Lung (tissue), 12 donors: ENCODE measurements around the gene CCR5. TPM values are rescaled to one million over a fixed set of nuclear protein-coding genes. Genes with fewer than 3 reads are reported as not detected.

Source experiments
- ATAC-seq: fragments of 200-7000 bp; cut with Tn5 transposase; one replicate; pipeline ENCODE4 v1.9.1; 2020; ENCODE audit warnings: moderate number of reproducible peaks; ENCODE audit not compliant: insufficient read depth, low FRiP score
- DNase-seq, 3 donors: peaks; one replicate each; pipeline ENCODE4 v3.0.0-alpha.2; 2013 to 2017
- H3K27ac ChIP-seq, 2 donors: one replicate each; pipeline ENCODE4 v1.5.1; 2013; ENCODE audit warnings: mild to moderate bottlenecking in 2 of 2, moderate library complexity in 2 of 2, control low read depth in 1 of 2, inconsistent platforms in 1 of 2, low read depth in 1 of 2, low read length in 1 of 2
- H3K27me3 ChIP-seq, 3 donors: one replicate each; pipeline ENCODE4 v1.5.1; 2013; ENCODE audit warnings: low read length in 2 of 3; ENCODE audit not compliant: control insufficient read depth in 3 of 3, insufficient read depth in 3 of 3
- H3K36me3 ChIP-seq, 4 donors: one replicate each; pipeline ENCODE4 v1.5.1; 2013; ENCODE audit warnings: low read length in 4 of 4, mild to moderate bottlenecking in 1 of 4, moderate library complexity in 1 of 4; ENCODE audit not compliant: control insufficient read depth in 4 of 4, insufficient read depth in 4 of 4
- H3K4me1 ChIP-seq, 5 donors: one replicate each; pipeline ENCODE4 v1.5.1; 2013; ENCODE audit warnings: low read length in 5 of 5, mild to moderate bottlenecking in 2 of 5, moderate library complexity in 1 of 5; ENCODE audit not compliant: control insufficient read depth in 5 of 5, insufficient read depth in 5 of 5
- H3K4me3 ChIP-seq: one replicate; pipeline ENCODE4 v1.5.1; 2013; ENCODE audit warnings: mild to moderate bottlenecking, control low read depth, moderate library complexity
- H3K9ac ChIP-seq, 2 donors: one replicate each; pipeline ENCODE4 v1.5.1; 2013; ENCODE audit warnings: low read length in 2 of 2, control low read depth in 1 of 2; ENCODE audit not compliant: insufficient read depth in 1 of 2
- H3K9me3 ChIP-seq, 4 donors: one replicate each; pipeline ENCODE4 v1.5.1; 2013; ENCODE audit warnings: low read length in 3 of 4, mild to moderate bottlenecking in 1 of 4, moderate library complexity in 1 of 4; ENCODE audit not compliant: control insufficient read depth in 4 of 4, insufficient read depth in 3 of 4
- WGBS, 2 donors: extraction: QIAGEN DNeasy Blood & Tissue Kit; methylation state at CpG; one replicate each; pipeline ENCODE4 v1.1.7; 2013; 5-methylcytosine and 5-hydroxymethylcytosine counted together
- polyA plus RNA-seq, 2 donors: library from polyadenylated mRNA; stranded (reverse); fragments of 200-250 nt; gene quantifications; one replicate each; pipeline ENCODE4 v1.2.1, GENCODE V29; 2013
- total RNA-seq, 2 donors: library from RNA; depleted of rRNA in 1 of 2; stranded (reverse); fragments of >200 nt in 1 of 2; gene quantifications; one replicate each; pipeline ENCODE4 v1.2.1, GENCODE V29; 2014 to 2021
- TF ChIP-seq, protein P1 (sequence below): IDR thresholded peaks from 2 replicates; pipeline ENCODE4 v1.5.1; 2012; ENCODE audit warnings: mild to moderate bottlenecking; ENCODE audit errors: control extremely low read depth, extremely low read depth
- donor health status: control.
- donor health status: control.
- donor health status: Bipolar disorder and iron deficiency.
- donor health status: healthy.
- donor health status: DM: yes; HTN: yes; CAD: no.

CCR5 gene
- total and polyA plus RNA-seq, 4 donors, result 2.2 to 16.6 (median 3.6) TPM

DNA sequence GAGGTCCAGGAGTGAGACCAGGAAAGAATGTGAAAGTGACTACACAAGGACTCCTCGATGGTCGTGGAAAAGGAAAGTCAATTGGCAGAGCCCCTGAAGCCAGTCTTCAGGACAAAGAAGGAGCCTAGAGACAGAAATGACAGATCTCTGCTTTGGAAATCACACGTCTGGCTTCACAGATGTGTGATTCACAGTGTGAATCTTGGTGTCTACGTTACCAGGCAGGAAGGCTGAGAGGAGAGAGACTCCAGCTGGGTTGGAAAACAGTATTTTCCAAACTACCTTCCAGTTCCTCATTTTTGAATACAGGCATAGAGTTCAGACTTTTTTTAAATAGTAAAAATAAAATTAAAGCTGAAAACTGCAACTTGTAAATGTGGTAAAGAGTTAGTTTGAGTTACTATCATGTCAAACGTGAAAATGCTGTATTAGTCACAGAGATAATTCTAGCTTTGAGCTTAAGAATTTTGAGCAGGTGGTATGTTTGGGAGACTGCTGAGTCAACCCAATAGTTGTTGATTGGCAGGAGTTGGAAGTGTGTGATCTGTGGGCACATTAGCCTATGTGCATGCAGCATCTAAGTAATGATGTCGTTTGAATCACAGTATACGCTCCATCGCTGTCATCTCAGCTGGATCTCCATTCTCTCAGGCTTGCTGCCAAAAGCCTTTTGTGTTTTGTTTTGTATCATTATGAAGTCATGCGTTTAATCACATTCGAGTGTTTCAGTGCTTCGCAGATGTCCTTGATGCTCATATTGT lies 10.8 kb upstream of the CCR5 start:
- H3K4me1 ChIP-seq, result peaks cover 0 to 11% (median 5%) of the 10 kb centered on the region in 5 donors
- TF ChIP-seq, protein P1, sequence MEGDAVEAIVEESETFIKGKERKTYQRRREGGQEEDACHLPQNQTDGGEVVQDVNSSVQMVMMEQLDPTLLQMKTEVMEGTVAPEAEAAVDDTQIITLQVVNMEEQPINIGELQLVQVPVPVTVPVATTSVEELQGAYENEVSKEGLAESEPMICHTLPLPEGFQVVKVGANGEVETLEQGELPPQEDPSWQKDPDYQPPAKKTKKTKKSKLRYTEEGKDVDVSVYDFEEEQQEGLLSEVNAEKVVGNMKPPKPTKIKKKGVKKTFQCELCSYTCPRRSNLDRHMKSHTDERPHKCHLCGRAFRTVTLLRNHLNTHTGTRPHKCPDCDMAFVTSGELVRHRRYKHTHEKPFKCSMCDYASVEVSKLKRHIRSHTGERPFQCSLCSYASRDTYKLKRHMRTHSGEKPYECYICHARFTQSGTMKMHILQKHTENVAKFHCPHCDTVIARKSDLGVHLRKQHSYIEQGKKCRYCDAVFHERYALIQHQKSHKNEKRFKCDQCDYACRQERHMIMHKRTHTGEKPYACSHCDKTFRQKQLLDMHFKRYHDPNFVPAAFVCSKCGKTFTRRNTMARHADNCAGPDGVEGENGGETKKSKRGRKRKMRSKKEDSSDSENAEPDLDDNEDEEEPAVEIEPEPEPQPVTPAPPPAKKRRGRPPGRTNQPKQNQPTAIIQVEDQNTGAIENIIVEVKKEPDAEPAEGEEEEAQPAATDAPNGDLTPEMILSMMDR, result no peak
- H3K27me3 ChIP-seq, result peaks cover 0 to 5% (median 2%) of the 10 kb centered on the region in 3 donors
- DNase-seq (peak; percentile 39 to 78 (median 71)), ATAC-seq (no peak)
- H3K9me3 ChIP-seq, result no peaks in the 10 kb centered on the region
- H3K4me3 ChIP-seq, result no peak overlapping the region
- H3K27ac ChIP-seq, result no peak overlapping the region
- no peaks in the 10 kb centered on the region for H3K36me3 ChIP-seq
- 36 to 58% methylated on average over 11 of the region's 11 CpGs for WGBS, 2 donors
- peak overlapping the region in 1 of 2 donors; percentile 26 for H3K9ac ChIP-seq

DNA sequence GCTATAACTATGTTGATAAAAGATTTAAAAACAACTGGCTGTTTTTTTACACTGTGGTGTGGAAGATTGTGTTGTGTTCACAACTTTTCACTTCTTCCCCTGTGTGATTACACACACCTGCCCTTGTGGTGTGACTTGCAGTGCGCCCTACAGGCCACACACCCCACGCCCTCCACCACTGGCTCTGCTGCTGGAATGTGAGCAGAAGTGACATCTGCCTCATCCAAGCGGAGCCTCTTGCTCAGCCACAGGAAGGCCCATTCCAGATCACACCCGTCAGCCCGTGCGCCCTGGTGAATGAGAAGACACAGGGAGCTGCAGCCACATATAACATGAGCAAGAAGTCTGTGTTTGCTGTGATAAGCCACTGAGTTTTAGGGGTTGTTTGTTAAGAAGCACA lies 9.8 kb upstream of the CCR5 start:
- DNase-seq (no peak), ATAC-seq (no peak)
- no peak overlapping the region for H3K4me3 ChIP-seq
- no peak overlapping the region for H3K9ac ChIP-seq
- H3K27me3 ChIP-seq, result peaks cover 0 to 2% (median 0%) of the 10 kb centered on the region in 3 donors
- TF ChIP-seq, protein P1, result no peak
- no peaks in the 10 kb centered on the region for H3K36me3 ChIP-seq
- H3K9me3 ChIP-seq, result no peaks in the 10 kb centered on the region
- 50 to 67% methylated on average over 6 of the region's 6 CpGs for WGBS, 2 donors
- no peak overlapping the region for H3K27ac ChIP-seq
- peaks cover 0 to 11% (median 5%) of the 10 kb centered on the region in 5 donors for H3K4me1 ChIP-seq

DNA sequence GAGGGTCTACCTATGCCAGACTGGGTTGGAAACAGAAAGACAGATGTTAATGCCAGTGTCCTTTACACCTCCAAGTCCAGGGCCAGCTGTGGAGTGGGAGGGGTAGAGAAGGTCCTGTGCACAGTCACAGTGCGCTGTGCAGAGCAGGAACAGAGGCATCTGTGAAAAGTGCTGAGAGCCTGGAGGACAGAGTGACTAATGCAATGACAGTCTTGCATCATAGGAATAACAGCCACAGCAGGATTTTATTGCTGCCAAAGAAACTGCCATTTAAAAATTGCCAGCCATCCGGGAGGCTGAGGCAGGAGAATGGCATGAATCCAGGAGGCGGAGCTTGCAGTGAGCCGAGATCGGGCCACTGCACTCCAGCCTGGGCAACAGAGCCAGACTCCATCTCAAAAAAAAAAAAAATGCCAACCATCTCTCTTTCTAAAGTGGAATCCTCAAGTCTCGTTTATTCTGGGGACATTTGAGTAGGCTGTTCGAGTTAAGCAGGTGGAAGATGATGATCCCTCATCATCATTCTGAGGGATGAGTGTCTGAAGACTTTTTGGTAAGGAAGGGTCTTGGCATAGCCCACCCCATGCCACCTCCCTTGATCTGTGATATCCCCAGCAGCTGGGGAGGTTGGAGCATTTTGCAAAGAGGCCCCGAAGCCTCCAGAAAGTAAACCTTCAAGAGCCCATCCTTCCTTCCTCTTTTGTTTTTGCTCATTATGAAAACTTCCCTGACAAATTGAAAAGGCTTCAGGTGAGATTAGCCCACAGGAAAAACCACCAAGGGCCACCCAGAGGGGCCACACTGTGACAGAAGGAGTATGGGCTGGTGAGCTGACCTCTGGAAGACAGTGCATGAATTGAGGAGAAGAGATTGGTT lies 9.1 kb upstream of the CCR5 start:
- no peaks in the 10 kb centered on the region for H3K36me3 ChIP-seq
- H3K9me3 ChIP-seq, result no peaks in the 10 kb centered on the region
- no peak overlapping the region for H3K9ac ChIP-seq
- H3K27me3 ChIP-seq, result peaks cover 0 to 2% (median 0%) of the 10 kb centered on the region in 3 donors
- H3K4me1 ChIP-seq, result peaks cover 0 to 11% (median 5%) of the 10 kb centered on the region in 5 donors
- no peak overlapping the region for H3K4me3 ChIP-seq
- WGBS, 2 donors, result 37 to 53% methylated on average over 8 of the region's 8 CpGs
- no peak overlapping the region for H3K27ac ChIP-seq
- TF ChIP-seq, protein P1, result no peak
- ATAC-seq, result peak; percentile 37
- no peak for DNase-seq
